GM12864 (cell line): ENCODE measurements around the gene NGFR.
A peak's percentile ranks its signal among the peaks of the same experiment; 100 is the strongest.

ENCODE experiments used
- DNase-seq: peaks from one replicate; pipeline ENCODE4 v3.0.0-alpha.2; 2011; ENCODE audit warnings: low read depth
- H3K4me3 ChIP-seq: 2 replicates; pipeline ENCODE4 v1.5.1; 2011; ENCODE audit warnings: mild to moderate bottlenecking, low read depth, low read length, control low read depth
- TF ChIP-seq, protein P1 (sequence below): IDR thresholded peaks from 2 replicates; pipeline ENCODE4 v1.5.1; 2011; ENCODE audit warnings: low read depth, mild to moderate bottlenecking, moderate library complexity, low read length, control low read depth, inconsistent platforms; ENCODE audit errors: missing control alignments

NGFR gene

GRCh38 chr17:49494986-49495841 lies at the start of gene NGFR:
TSS of gene NGFR (plus strand) at chr17:49495293. CDS start at chr17:49495418, 125 bp downstream.
- no peak for DNase-seq
- TF ChIP-seq, protein P1, sequence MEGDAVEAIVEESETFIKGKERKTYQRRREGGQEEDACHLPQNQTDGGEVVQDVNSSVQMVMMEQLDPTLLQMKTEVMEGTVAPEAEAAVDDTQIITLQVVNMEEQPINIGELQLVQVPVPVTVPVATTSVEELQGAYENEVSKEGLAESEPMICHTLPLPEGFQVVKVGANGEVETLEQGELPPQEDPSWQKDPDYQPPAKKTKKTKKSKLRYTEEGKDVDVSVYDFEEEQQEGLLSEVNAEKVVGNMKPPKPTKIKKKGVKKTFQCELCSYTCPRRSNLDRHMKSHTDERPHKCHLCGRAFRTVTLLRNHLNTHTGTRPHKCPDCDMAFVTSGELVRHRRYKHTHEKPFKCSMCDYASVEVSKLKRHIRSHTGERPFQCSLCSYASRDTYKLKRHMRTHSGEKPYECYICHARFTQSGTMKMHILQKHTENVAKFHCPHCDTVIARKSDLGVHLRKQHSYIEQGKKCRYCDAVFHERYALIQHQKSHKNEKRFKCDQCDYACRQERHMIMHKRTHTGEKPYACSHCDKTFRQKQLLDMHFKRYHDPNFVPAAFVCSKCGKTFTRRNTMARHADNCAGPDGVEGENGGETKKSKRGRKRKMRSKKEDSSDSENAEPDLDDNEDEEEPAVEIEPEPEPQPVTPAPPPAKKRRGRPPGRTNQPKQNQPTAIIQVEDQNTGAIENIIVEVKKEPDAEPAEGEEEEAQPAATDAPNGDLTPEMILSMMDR, result no peak
- peak within 1 kb of the TSS; percentile 52 for H3K4me3 ChIP-seq

DNA sequence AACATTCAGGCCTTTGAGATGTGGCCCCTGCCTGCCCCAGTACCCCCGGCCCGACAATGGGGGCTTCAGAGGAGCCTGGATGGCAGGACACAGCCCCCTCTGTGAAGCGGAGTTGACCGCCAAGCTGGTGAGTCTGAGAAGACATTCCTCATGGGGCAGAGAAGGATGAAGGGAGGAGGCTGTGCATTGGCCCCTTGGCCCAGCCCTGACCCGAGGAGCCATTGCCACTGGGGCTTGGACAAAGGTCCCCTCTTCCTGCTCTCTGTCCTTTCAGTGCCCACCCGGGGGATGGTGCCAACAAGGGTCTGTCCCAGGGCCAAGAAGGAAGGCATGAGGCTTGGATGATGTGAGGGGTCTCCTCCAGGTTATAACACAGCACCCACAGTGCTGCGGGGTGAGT lies 49.5 kb upstream of the NGFR start:
- no peak for DNase-seq
- TF ChIP-seq, protein P1, result no peak
- H3K4me3 ChIP-seq, result no peak overlapping the region

GRCh38 chr17:49447628-49448302 lies 47.3 kb upstream of the NGFR start:
- no peak for DNase-seq
- no peak overlapping the region for H3K4me3 ChIP-seq
- TF ChIP-seq, protein P1, result no peak

GRCh38 chr17:49450181-49450580 lies 44.9 kb upstream of the NGFR start:
- no peak overlapping the region for H3K4me3 ChIP-seq
- no peak for DNase-seq
- TF ChIP-seq, protein P1, result no peak

DNA sequence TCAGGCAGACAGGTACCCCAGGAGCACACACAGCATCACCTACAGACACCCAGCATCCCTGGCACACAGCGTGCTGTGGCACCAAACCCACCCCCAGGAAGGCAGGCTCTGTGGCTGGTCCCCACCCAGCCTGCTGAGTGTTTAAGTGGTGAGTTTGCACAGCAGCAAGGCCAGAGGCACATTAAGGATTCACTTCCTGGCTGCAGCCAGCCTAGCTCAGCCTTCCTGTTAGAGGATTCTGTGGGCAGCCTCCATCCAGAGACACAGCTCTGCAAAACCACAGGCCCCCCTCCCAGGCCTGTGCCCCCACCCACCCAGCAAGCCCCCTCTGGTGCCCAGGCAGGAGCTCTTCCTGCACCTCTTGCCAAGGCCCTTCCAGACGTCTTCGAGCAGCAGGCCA lies 44.4 kb upstream of the NGFR start:
- no peak overlapping the region for H3K4me3 ChIP-seq
- TF ChIP-seq, protein P1, result no peak
- DNase-seq, result no peak

- H3K4me3 ChIP-seq, result no peak overlapping the region
- DNase-seq, result no peak
- TF ChIP-seq, protein P1, result no peak
Measured at GRCh38 chr17:49452201-49452600, 42.9 kb upstream of the NGFR start.
